NCI-H1436 (cell line): ENCODE data around the gene RAB24.
"Not testable (repeated sequence)": the region's sequence is repeated elsewhere in the genome, so short reads cannot be mapped to it uniquely, and the experiment has no call there.

ENCODE experiments used
- DNase-seq: peaks from one replicate; lab custom pipeline; 2025; lab: John Stamatoyannopoulos, UW

Gene RAB24

GRCh38 chr5:177303121-177303924 lies at the start of gene RAB24, which contains the start of gene PRELID1:
Gene RAB24 (minus strand): TSS chr5:177303719. CDS start chr5:177303288, 431 bp downstream.
Gene PRELID1 (plus strand): TSS chr5:177303799. CDS start chr5:177303986, 187 bp downstream.
- peak; percentile 62 for DNase-seq

- no peak for DNase-seq
Measured at GRCh38 chr5:177353093-177353492, 49.6 kb upstream of the RAB24 start.

DNA sequence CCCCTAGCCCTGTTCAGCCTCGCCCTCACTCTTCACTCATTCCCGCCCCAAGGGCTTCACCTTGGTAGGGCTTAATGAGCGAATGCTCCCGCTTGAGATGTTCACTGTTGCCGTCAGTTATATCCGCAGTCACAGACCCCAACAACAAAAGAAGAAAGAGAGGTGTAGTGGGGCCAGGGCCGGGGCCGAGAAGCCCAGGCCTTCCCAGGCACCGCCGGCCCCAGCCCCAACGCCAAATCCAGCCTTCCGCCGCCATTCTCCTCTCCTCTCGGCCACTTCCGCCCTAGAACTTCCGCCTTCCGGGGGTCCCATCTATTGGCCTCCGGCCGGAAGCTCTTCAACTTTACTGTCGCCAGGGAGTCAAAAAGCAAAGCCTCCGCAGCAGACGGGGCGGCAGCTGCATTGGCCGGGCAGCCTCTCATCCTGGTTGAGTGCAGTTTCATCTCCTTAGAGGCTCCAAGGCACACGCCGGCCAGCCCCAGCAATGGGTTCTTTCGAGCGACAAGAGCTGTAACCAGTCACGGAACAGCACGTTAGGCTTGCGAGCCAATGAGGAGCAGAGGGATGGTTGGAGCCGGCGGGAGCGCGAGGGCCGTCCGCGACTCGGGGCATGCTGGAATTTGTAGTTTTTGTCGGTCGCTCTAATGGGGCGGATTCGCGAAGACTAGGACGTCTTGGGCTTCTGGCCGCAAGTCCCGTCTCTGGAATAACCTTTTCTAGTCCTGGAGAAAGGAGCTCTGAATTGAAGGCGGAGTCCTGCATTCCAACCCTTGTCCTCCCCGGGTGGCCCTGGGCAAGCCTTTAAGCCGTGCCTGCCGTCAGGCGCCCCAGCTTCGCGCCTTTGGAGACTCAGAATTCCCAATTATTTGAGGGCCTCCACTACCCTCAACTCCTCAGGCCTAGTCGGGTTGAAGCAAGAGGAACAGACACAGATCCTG lies 48.1 kb upstream of the RAB24 start, which contains the start of gene LMAN2:
Gene LMAN2, minus strand, starts transcription at position 277 of the 938 bp plus-strand sequence. Its CDS starts 21 bp downstream, at position 256.
- peak; percentile 63 for DNase-seq

- no peak for DNase-seq
Measured at GRCh38 chr5:177350776-177351391, 47.4 kb upstream of the RAB24 start.

- DNase-seq = no peak
Measured at GRCh38 chr5:177349762-177350161, 46.2 kb upstream of the RAB24 start.

DNA sequence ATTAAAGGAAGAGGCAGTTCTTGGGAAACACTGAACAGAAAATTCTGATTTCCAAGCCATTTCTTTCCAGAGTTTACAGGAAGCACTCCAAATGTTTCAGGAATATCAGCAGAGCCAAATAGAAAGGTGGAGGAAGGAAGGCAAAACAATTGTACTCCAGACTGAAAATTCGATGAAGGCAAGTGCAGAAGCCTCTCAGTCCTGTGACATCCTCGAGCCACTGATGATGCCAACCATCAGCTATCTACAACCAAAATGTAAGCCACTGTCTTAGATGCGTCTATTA lies 45.8 kb upstream of the RAB24 start:
- no peak for DNase-seq

DNA sequence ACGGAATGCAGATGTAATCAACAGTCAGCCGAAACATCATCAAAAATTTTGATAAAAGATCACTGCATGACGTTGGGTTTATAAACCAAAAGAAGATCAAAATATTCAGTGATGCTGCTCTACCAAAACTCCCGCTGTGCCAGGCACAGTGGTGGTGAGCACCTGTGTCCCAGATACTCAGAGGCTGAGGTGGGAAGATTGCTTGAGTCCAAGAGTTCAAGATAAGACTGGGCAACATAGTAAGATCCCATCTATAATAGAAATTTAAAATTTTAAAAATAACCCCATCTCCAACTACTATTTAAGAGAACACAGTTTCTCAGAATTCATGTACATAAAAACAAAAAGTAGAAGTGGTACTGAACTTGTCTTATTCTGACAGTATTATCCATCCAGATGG lies 44.2 kb upstream of the RAB24 start:
- no peak for DNase-seq

DNA sequence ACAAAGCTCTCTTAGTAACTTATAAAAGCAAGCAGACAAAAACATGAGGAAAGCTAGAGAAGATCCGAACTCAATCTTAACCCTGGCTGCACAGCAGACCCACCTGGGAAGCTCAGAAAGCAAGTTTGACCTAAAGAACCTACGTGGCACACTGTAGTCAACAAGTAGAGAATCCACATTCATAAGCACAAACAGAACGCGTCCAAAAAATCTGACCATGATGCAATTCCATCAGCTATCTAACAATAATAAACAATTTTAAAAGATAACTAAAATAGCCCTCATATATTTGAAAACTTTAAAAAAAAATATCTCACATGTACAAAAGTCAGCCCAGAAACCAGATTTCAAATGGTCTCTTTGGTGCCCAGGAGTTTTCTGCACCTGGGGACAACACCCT lies 43.3 kb upstream of the RAB24 start:
- DNase-seq = no peak

DNA sequence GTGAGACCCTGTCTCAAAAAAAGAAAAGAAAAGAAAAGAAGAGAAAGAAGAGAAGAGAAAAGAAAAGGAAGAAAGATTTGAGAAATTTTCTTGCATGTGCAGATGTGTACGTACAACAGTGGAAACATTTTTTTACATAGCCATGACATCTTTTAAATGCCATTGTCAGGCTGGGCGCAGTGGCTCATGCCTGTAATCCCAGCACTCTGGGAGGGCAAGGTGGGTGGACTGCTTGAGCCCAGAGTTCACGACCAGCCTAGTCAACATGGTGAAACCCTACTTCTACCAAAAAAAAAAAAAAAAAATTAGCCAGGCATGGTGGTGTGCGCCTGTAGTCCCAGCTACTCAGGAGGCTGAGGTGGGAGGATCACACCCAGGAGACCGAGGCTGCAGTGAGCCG lies 41.4 kb upstream of the RAB24 start:
- no peak for DNase-seq

DNA sequence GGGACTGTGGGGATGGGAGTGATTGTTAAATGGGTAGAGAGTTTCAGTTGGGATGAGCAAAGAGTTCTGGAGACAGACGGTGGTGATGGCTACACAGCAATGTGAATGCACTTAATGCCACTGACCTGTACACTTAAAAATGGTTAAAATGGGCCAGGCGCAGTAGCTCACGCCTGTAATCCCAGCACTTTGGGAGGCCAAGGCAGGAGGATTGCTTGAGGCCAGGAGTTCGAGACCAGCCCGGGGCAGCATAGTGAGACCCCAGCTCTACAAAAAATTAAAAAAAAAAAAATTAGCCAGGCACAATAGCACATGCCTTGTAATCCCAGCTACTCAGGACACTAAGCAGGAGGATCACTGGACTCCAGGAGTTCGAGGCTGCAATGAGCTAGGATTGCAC lies 40.3 kb upstream of the RAB24 start:
- DNase-seq = no peak

GRCh38 chr5:177343000-177343399 lies 39.5 kb upstream of the RAB24 start:
- DNase-seq = not testable (repeated sequence)

DNA sequence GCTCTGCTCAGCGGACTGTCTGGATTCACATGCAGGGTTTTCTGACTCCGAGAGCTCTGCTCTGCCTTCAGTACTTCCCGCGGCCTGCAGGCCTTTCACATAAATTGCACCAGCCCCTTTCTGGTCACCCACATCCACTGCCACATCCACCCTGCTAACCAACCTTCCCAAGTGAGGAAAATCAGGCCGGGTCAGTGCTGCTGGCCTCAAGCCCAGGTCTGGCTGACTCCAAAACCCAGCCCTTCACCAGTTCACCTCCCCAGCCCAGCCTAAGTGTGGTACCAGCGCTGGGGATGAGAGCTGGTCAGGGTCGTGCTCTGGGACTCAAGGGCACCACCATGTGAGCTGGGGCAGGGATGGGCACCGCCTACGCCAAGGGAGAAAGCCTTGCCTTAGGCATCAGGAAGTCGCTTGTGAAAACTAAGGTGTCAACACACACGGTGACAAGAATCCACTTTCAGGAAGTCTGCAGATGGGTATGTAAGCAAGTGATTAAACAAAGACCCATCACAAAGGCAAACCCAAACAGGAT lies 35.7 kb upstream of the RAB24 start:
- DNase-seq = no peak

DNA sequence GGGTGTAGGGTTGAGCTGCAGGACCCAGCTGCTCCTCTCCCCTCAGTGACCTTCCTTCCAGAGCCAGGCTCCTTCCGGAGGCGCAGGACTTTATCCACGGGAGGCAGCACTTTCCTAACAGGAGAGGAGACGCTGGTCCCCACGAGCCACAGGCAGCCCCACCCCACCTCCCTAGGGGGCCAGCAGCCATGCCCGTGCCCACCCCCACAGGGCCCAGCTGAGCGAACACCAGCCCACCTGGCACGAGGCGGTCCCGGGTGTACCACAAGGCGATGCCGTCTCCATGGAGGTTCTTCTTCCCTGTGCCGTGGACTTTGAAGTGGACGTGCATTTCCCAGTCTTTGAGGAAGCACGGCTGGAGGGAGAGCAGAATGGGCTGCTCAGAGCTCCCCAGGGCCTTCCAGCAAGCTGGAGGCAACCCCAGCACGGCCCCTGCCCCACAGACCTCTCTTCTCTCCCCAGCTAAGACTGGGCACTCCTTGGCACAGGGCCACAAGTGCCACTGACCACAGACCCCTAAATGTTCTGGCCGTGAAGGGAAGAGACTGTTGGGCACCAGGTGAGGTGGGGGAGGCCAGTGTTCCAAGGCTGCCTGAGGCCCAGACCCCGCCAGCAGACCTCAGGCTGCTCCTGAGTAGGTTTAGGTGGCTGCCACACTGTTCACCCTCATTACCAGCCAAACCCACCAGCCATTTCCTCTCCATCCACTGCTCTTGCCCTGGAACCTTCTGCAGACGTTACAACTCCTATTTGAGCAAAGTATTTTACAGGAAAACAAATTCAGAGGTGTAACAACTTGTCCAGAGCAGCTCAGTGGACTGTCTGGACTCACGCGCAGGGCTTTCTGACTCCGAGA lies 35.0 kb upstream of the RAB24 start:
- DNase-seq = no peak

- DNase-seq = no peak
Measured at GRCh38 chr5:177336603-177337494, 33.3 kb upstream of the RAB24 start.

DNA sequence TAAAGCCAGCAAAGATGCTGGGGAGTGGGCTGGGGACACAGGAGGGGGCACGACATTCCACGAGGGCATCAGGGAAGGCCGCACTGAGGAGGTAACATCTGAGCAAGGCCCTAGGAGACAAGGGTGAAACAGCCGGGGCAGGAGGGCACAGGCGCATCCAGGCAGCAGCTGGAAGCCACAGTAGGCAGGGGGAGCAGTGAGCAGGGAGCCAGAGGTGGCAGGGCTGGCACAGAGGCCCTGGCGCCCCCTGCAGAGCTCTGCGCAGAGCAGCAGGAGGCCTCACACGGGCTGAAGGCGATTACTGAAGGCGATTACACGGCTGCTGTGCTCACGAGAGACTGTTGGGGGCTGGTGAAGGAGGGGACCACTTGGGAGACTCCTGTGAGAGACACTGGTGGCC lies 32.6 kb upstream of the RAB24 start:
- no peak for DNase-seq

DNA sequence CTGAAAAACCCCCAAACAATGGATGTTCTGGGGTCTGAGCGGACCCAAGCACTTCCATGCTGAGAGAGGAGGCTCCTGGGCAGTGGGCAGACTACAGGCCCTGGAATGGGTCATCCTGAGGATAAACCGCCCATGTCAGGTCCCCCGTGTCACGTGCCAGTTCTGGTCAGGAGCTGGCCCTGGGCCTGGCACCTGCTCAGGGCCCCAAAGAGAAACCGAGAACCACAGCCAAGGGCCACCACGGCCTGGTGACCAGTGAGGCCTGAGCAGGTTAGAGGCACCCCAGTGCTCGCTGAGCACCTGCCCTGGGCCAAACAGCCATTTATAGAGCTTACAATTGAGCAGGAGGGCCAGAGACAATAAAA lies 32.2 kb upstream of the RAB24 start:
- DNase-seq = no peak

- no peak for DNase-seq
Measured at GRCh38 chr5:177334781-177335700, 31.5 kb upstream of the RAB24 start.

- DNase-seq = no peak
Measured at GRCh38 chr5:177334155-177334551, 30.6 kb upstream of the RAB24 start.
